Panc1 (cell line): Measurements from ENCODE around the gene MARCHF3. TPM values are rescaled to one million over a fixed set of nuclear protein-coding genes. Genes with fewer than 3 reads are reported as not detected.

Experiments
- ATAC-seq: fragments of 200-7000 bp; cut with Tn5 transposase; 2 replicates; pipeline ENCODE4 v1.9.1; 2020; ENCODE audit warnings: mild to moderate bottlenecking, moderate library complexity
- BruUV-seq: library from RNA; stranded (reverse); fragments of 400-500 nt; replicated peaks from 2 replicates; lab custom pipeline; 2021; lab: Mats Ljungman, UMichigan
- CTCF ChIA-PET: fragments of 300-600 bp; sonication (Branson Sonifier 250); formaldehyde crosslinking; loops from one replicate; lab custom pipeline; 2022; ENCODE audit warnings: antibody characterized with exemption; lab: Charles Lee
- POLR2A ChIA-PET: fragments of 300-600 bp; sonication (Branson Sonifier 250); formaldehyde crosslinking; loops from one replicate; lab custom pipeline; 2022; ENCODE audit warnings: antibody characterized with exemption; lab: Charles Lee
- DNase-seq: peaks from one replicate; pipeline ENCODE4 v3.0.0-alpha.2; 2010; ENCODE audit warnings: low read depth, low spot score
- H3K27ac ChIP-seq: 2 replicates; pipeline ENCODE4 v1.5.1; 2011; ENCODE audit warnings: mild to moderate bottlenecking, low read length, inconsistent platforms
- H3K27me3 ChIP-seq: fragments of 200-500 bp; sonication (Bioruptor generic); 2 replicates; pipeline ENCODE4 v1.6.0; 2014; ENCODE audit warnings: low read length, inconsistent platforms; ENCODE audit not compliant: control insufficient read depth, insufficient read depth
- H3K36me3 ChIP-seq: fragments of 200-500 bp; sonication (Bioruptor generic); 2 replicates; pipeline ENCODE4 v1.5.1; 2014; ENCODE audit warnings: inconsistent platforms, mild to moderate bottlenecking, low read length, moderate library complexity; ENCODE audit not compliant: control insufficient read depth, insufficient read depth
- H3K4me1 ChIP-seq: 2 replicates; pipeline ENCODE4 v1.5.1; 2011; ENCODE audit warnings: inconsistent platforms, mild to moderate bottlenecking, low read length, moderate library complexity; ENCODE audit not compliant: control insufficient read depth, insufficient read depth
- H3K4me3 ChIP-seq, 2 experiments: 2 replicates each; pipeline ENCODE4 v1.5.1; 2011 to 2012; ENCODE audit warnings: low read depth in 2 of 2, low read length in 2 of 2, mild to moderate bottlenecking in 2 of 2, inconsistent platforms in 1 of 2, moderate library complexity in 1 of 2
- H3K9me3 ChIP-seq: fragments of 200-500 bp; sonication (Bioruptor generic); 2 replicates; pipeline ENCODE4 v1.5.1; 2014; ENCODE audit warnings: low read depth, mild to moderate bottlenecking, inconsistent platforms, low read length, moderate library complexity; ENCODE audit not compliant: control insufficient read depth, insufficient read depth
- CTCF ChIP-seq: fragments of 450-650 bp; IDR thresholded peaks from 2 replicates; pipeline ENCODE4 v1.5.1; 2017; ENCODE audit warnings: mild to moderate bottlenecking
- POLR2AphosphoS5 ChIP-seq: IDR thresholded peaks from 2 replicates; pipeline ENCODE4 v1.6.1; 2012; ENCODE audit warnings: mild to moderate bottlenecking, low read depth, low read length, moderate library complexity
- REST ChIP-seq, 2 experiments: IDR thresholded peaks; 2 replicates each; pipeline ENCODE4 v1.6.1; 2011 to 2012; ENCODE audit warnings: low read depth in 2 of 2, control low read depth in 1 of 2, low read length in 1 of 2, mild to moderate bottlenecking in 1 of 2, moderate library complexity in 1 of 2; ENCODE audit not compliant: insufficient read depth in 1 of 2
- SIN3A ChIP-seq: IDR thresholded peaks from 2 replicates; pipeline ENCODE4 v1.6.1; 2012; ENCODE audit warnings: low read depth, mild to moderate bottlenecking, low read length, moderate library complexity, borderline replicate concordance; ENCODE audit not compliant: insufficient read depth
- TCF7L2 ChIP-seq: IDR thresholded peaks from 2 replicates; pipeline ENCODE4 v1.6.1; 2011; ENCODE audit warnings: mild to moderate bottlenecking, low read depth, low read length, inconsistent platforms
- in situ Hi-C: cut with HindIII; loops from 2 replicates; pipeline ENCODE4 v1.10.0; 2016; ENCODE audit warnings: low sequenced_read_pairs, low pct_unique_long_range_greater_than_20kb
- intact Hi-C: fragments of 100-400 bp; cut with micrococcal nuclease; formaldehyde crosslinking; loops from one replicate; pipeline ENCODE4 v1.10.0; 2022; ENCODE audit not compliant: unreplicated experiment
- total RNA-seq: library from RNA; stranded (reverse); gene quantifications from one replicate; pipeline ENCODE4 v1.2.1, GENCODE V29; 2021; ENCODE audit not compliant: unreplicated experiment

The MARCHF3 gene
- total RNA-seq, 1 experiment from 2014 or later: 3.0 TPM

- no peak for DNase-seq
- intact Hi-C loops (no loop called here), in situ Hi-C loops (no loop called here)
- ChIA-PET POLR2A (no interaction called here), CTCF (no interaction called here)
- H3K9me3 ChIP-seq: no peaks in the 10 kb centered on the region
- TF ChIP-seq SIN3A: no peak
- H3K27me3 ChIP-seq: no peaks in the 10 kb centered on the region
- H3K36me3 ChIP-seq: no peaks in the 10 kb centered on the region
- H3K27ac ChIP-seq: no peak overlapping the region
- BruUV-seq: no TSS peak
- no peak for ATAC-seq
- no peak overlapping the region for H3K4me3 ChIP-seq
- H3K4me1 ChIP-seq: no peaks in the 10 kb centered on the region
These were observed 115.4 kb downstream of the MARCHF3 start for GRCh38 chr5:126914801-126915436.

- intact Hi-C loops: no loop called here
- no TSS peak for BruUV-seq
- Histone ChIP-seq H3K4me1 (no peaks in the 10 kb centered on the region), H3K36me3 (no peaks in the 10 kb centered on the region), H3K4me3 (no peak overlapping the region), H3K9me3 (no peaks in the 10 kb centered on the region), H3K27ac (no peak overlapping the region), H3K27me3 (no peaks in the 10 kb centered on the region)
- in situ Hi-C loops: no loop called here
- POLR2A ChIA-PET: no interaction called here
- ATAC-seq (no peak), DNase-seq (no peak)
- TF ChIP-seq REST (IDR thresholded peaks at IDR 0.05; ENCODE audit: insufficient read depth in 1 of 2, low read depth in 2 of 2, low read length in 1 of 2) (no peak), POLR2AphosphoS5 (no peak), CTCF (no peak), SIN3A (no peak), TCF7L2 (no peak)
- CTCF ChIA-PET: no interaction called here
These were observed 117.7 kb downstream of the MARCHF3 start for GRCh38 chr5:126912616-126913200.

GRCh38 chr5:126911986-126912385 lies 118.4 kb downstream of the MARCHF3 start:
- BruUV-seq: no TSS peak
- no peak overlapping the region for H3K27ac ChIP-seq
- H3K4me3 ChIP-seq: no peak overlapping the region
- no peaks in the 10 kb centered on the region for H3K27me3 ChIP-seq
- ChIA-PET POLR2A (no interaction called here), CTCF (no interaction called here)
- H3K36me3 ChIP-seq: no peaks in the 10 kb centered on the region
- DNase-seq: no peak
- no peak for ATAC-seq
- in situ Hi-C loops (no loop called here), intact Hi-C loops (no loop called here)
- no peaks in the 10 kb centered on the region for H3K9me3 ChIP-seq
- TF ChIP-seq SIN3A: no peak
- no peak for TF ChIP-seq POLR2AphosphoS5
- TF ChIP-seq TCF7L2: no peak
- TF ChIP-seq CTCF: no peak
- no peak for TF ChIP-seq REST (IDR thresholded peaks at IDR 0.05; ENCODE audit: insufficient read depth in 1 of 2, low read depth in 2 of 2, low read length in 1 of 2)
- no peaks in the 10 kb centered on the region for H3K4me1 ChIP-seq
